ENCODE results near the gene GIPC1.

GIPC1 gene

DNA sequence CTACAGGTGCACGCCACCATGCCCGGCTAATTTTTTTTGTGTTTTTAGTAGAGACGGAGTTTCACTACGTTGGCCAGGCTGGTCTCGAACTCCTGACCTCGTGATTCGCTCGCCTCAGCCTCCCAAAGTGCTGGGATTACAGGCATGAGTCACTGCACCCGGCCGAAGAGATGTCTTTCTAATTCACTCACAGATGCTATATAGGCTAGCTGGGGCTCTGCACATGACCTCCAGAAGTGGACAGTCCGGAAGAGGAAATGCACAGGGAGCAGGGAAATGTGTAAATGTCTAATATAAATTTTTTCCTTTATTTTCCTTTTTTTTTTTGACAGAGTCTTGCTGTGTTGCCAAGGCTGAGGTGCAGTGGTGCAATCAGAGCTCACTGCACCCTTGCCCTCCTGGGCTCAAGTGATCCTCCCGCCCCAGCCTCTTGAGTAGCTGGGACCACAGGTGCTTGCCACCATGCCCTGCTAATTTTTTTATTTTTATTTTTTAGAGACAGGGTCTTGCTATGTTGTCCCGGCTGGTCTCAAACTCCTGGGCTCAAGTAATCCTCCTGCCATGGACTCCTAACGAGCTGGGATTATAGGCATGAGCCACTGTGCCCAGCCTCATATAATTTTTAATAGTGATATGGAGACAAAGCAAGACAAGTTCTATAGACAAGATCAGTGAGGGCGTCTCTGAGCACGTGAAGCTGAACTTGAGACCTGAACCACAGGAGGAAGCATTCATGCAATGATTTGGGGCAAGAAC, 8.4 kb downstream of the GIPC1 start:
- DNase-seq: no peak

GRCh38 chr19:14482172-14482941, 13.6 kb downstream of the GIPC1 start:
- DNase-seq: no peak

- DNase-seq: no peak
These were observed 15.2 kb downstream of the GIPC1 start for GRCh38 chr19:14480700-14481079.

GRCh38 chr19:14479975-14480699, 15.8 kb downstream of the GIPC1 start:
- DNase-seq: peak; percentile 91

GRCh38 chr19:14479309-14479974, 16.5 kb downstream of the GIPC1 start:
- no peak for DNase-seq

- DNase-seq: no peak
These were observed 17.8 kb downstream of the GIPC1 start for GRCh38 chr19:14478113-14478545.

- no peak for DNase-seq
These were observed 18.4 kb downstream of the GIPC1 start for GRCh38 chr19:14477418-14478112.

DNA sequence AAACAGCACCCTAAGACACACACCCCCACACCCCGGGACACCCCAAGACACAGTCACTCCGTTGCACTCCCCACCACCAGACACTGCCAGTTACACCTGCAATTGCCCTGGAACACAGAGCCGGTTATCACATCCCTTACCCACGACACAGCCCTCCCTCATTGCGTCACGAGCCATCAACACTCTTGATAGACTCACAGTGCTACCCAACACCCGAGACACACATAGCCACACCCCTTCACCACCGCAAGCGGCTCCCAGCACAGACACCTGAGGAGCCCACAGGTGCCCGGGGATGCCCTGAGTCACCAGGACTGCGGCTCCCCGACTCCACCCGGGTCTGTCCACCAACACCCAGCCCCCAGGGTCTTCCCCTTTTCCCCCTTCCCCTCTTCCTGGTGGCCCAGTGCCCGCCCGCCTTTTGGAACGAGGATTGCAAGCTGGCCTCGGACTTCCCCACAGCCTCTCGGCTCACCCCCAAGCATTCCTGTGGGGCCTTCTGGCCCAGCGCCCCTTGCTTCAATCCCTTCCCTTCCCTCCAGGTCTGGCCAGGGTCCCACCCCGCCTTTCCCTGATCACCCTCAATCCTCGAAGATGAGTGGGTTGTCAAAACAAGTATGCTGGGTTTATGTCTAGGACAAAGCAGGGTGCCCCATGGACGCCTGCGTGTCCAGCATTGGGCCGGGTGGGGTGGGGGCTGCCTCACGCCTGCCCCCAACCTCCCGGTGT, 19.1 kb downstream of the GIPC1 start:
- no peak for DNase-seq

DNA sequence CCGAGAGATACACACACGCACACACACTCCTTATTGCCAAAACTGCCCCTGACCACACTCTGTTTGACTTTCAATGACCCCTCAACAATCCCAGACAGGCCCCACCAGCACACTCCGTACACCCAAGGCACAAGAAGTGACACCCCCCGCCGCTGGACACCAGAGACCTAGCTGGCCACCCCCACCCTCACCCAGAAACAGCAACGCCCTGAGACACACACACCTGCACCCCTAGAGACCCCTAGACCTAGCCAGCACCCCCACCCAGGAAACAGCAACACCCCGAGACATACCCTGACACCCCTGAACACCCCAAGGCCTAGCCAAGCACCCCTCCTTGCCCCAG, 19.6 kb downstream of the GIPC1 start:
- no peak for DNase-seq

- peak; percentile 68 for DNase-seq
These were observed 20.5 kb downstream of the GIPC1 start, which contains the start of gene PTGER1 for GRCh38 chr19:14475251-14476073. PTGER1 (minus strand) TSS chr19:14475354; CDS start chr19:14474320, 1,034 bp downstream.

GRCh38 chr19:14474827-14475226, 21.1 kb downstream of the GIPC1 start:
- peak; percentile 66 for DNase-seq

DNA sequence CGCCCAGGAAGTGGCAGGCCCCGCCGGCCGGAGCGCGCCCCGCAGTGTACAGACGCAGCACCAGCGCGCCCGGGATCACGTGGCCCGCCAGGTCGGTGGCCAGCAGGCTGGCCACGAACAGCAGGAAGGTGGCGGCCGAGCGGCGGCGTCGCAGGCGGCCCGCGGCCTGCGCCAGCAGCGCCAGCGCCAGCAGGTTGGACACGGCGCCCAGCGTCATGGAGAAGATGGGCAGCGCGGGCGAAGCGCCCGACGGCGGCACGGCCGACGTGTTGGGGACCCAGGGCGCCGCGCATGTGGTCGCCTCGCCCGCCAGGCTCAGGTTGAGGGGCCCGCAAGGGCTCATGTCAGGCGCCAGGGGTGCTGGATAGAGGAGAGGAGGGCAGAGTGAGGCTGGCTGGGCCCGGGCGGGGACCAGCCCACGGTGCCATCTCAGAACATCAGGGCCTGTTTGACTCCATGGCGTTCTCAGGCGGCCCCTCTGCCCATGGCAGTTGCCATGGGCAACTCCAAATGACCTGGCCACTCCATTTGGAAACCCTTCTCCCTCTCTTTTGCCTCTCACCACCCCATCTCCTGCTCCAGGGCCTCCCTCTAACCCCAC, 21.8 kb downstream of the GIPC1 start:
- DNase-seq: no peak

GRCh38 chr19:14473073-14473977, 22.6 kb downstream of the GIPC1 start:
- peak; percentile 61 for DNase-seq

GRCh38 chr19:14472202-14472938, 23.6 kb downstream of the GIPC1 start:
- DNase-seq: peak; percentile 98

DNA sequence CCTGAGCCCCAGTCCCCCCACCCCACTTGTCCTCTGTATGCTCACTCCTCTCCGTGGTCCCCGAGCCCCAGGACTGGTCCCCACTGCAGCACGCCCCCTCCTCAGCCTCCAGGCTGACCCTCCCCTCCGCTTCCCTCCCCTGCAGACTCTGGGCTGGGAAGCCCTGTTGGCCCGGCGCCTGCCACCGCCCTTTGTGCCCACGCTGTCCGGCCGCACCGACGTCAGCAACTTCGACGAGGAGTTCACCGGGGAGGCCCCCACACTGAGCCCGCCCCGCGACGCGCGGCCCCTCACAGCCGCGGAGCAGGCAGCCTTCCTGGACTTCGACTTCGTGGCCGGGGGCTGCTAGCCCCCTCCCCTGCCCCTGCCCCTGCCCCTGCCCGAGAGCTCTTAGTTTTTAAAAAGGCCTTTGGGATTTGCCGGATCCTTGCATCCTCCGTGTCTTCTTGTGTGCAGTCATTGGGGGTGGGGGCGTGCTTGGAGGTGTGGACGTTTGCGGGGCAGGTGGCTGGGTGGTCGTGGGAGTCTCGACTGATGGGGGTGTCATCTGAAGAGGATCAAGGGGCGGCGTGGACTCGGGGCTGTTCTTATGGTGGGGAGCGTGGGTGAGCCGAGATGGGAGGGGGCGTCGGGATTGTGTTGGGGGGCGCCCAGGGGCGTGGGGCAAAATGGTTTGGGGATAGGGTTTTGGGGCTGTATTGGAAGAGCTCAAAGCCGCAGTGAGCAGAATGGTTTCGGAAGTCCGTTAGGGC, 24.3 kb downstream of the GIPC1 start:
- no peak for DNase-seq

GRCh38 chr19:14470031-14470876, 25.7 kb downstream of the GIPC1 start:
- DNase-seq: no peak

GRCh38 chr19:14467816-14468215, 28.1 kb downstream of the GIPC1 start:
- DNase-seq: no peak

Data from activated CD8-positive, alpha-beta memory T cell treated with anti-CD3 and anti-CD28 coated beads for 24 hours (primary cell).